ENCODE measurements around the gene CDK5RAP2.

- TF ChIP-seq CTCF (IDR thresholded peaks at IDR 0.05) (no peak), POLR2A (IDR thresholded peaks at IDR 0.05) (no peak)
Observed at GRCh38 chr9:120431268-120431667, 148.7 kb downstream of the CDK5RAP2 start.
